ENCODE results near the gene CGN. TPM values are rescaled to one million over a fixed set of nuclear protein-coding genes. Genes with fewer than 3 reads are reported as not detected.

CGN gene
- total RNA-seq, 1 experiment from 2014 or later = 30.9 TPM

DNA sequence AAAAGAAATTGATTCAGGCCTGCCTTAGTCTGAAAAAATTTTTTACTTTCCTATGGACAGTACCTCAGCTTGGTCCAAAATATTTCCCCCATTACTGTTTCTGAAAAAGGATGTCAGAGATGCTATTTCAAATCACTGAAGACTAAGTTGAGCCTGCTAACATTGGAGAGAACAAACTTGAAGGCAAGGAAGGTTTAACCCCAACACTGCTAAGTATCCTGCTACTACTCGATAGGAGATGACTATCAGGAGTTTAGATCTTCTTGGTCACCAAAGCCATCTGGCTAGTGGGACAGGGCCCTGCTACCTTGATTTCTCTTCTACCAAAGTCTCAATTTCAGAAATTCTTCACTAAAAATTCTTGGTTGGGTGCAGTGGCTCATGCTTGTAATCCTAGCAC, 29.2 kb upstream of the CGN start:
- Histone ChIP-seq H3K79me2 (ENCODE audit: insufficient read depth, low read length) (no peaks in the 10 kb centered on the region), H4K20me1 (ENCODE audit: control insufficient read depth, insufficient read depth, insufficient read length) (no peaks in the 10 kb centered on the region), H3K14ac (ENCODE audit: insufficient read depth, low read length) (no peak overlapping the region), H2AK5ac (ENCODE audit: insufficient read length, low read length) (no peak overlapping the region), H3K4me1 (ENCODE audit: insufficient read depth, low read length) (no peaks in the 10 kb centered on the region), H2BK15ac (ENCODE audit: low read depth, low read length) (no peak overlapping the region), H3K23me2 (ENCODE audit: insufficient read length, low read depth, low read length, poor library complexity, severe bottlenecking) (no peaks in the 10 kb centered on the region), H4K91ac (ENCODE audit: insufficient read length, low read depth, low read length) (no peak overlapping the region), H3K79me1 (ENCODE audit: insufficient read depth, low read depth, low read length, poor library complexity, severe bottlenecking) (no peaks in the 10 kb centered on the region), H2BK120ac (ENCODE audit: low read depth, low read length, poor library complexity, severe bottlenecking) (no peak overlapping the region), H3K4ac (ENCODE audit: low read depth, low read length) (no peak overlapping the region), H3K9me3 (ENCODE audit: control insufficient read depth, low read depth, low read length) (no peaks in the 10 kb centered on the region), H2BK20ac (ENCODE audit: low read depth, low read length, poor library complexity, severe bottlenecking) (no peak overlapping the region), H3K9ac (ENCODE audit: extremely low read depth, insufficient read length, low read length) (no peak overlapping the region), H3K56ac (ENCODE audit: insufficient read length, low read depth, low read length) (no peak overlapping the region), H4K8ac (replicated peaks; ENCODE audit: insufficient read length, low read depth, low read length) (no peak overlapping the region), H2BK5ac (ENCODE audit: insufficient read length, low read length) (no peak overlapping the region), H2BK12ac (ENCODE audit: insufficient read length, low read depth, low read length) (no peak overlapping the region), H3K23ac (ENCODE audit: insufficient read length, low read depth, low read length) (no peak overlapping the region), H3K18ac (ENCODE audit: insufficient read length, low read depth, low read length) (no peak overlapping the region), H3K4me2 (ENCODE audit: insufficient read depth, insufficient read length, low read length) (no peak overlapping the region), H2AFZ (ENCODE audit: low read length) (no peak overlapping the region), H3K27ac (ENCODE audit: insufficient read length, low read depth, low read length) (no peak overlapping the region), H4K5ac (ENCODE audit: insufficient read length, low read depth, low read length) (no peak overlapping the region), H3K27me3 (ENCODE audit: insufficient read depth, low read length) (no peaks in the 10 kb centered on the region), H3T11ph (ENCODE audit: low read length) (no peak overlapping the region)
- TF ChIP-seq, protein P1, sequence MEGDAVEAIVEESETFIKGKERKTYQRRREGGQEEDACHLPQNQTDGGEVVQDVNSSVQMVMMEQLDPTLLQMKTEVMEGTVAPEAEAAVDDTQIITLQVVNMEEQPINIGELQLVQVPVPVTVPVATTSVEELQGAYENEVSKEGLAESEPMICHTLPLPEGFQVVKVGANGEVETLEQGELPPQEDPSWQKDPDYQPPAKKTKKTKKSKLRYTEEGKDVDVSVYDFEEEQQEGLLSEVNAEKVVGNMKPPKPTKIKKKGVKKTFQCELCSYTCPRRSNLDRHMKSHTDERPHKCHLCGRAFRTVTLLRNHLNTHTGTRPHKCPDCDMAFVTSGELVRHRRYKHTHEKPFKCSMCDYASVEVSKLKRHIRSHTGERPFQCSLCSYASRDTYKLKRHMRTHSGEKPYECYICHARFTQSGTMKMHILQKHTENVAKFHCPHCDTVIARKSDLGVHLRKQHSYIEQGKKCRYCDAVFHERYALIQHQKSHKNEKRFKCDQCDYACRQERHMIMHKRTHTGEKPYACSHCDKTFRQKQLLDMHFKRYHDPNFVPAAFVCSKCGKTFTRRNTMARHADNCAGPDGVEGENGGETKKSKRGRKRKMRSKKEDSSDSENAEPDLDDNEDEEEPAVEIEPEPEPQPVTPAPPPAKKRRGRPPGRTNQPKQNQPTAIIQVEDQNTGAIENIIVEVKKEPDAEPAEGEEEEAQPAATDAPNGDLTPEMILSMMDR (conservative IDR thresholded peaks at IDR 0.05) = no peak
- Mint-ChIP-seq H3K4me1 (peaks cover 0 to 3% of the 10 kb centered on the region in 2 experiments; a peak in 2 of 4 replicates), H3K4me3 (no peak overlapping the region), H3K27ac (no peak overlapping the region; a peak in 1 of 7 replicates), H3K27me3 (ENCODE audit: low read depth) (no peaks in the 10 kb centered on the region), H3K36me3 (ENCODE audit: insufficient read depth in 1 of 3, low read depth in 3 of 3) (peaks cover 0 to 5% (median 0%) of the 10 kb centered on the region in 3 experiments; a peak in 2 of 7 replicates), H3K9me3 (peaks cover 4 to 6% of the 10 kb centered on the region in 2 experiments; a peak in 4 of 5 replicates)
- DNase-seq = no peak
- no CpG with 5 or more reads among the region's 1 CpG for WGBS (ENCODE audit: extremely low coverage, insufficient read length, low lambda C conversion rate)
